Measurements from ENCODE around the gene NXT1. TPM values are rescaled to one million over a fixed set of nuclear protein-coding genes. Genes with fewer than 3 reads are reported as not detected.

Gene NXT1
- total and polyA plus RNA-seq, 10 of the 15 experiments (the other 5 are each of a cell fraction or from before 2014, with no cell fraction given), result 10.2 to 66.7 (median 44.0) TPM

- TF ChIP-seq, protein P1, sequence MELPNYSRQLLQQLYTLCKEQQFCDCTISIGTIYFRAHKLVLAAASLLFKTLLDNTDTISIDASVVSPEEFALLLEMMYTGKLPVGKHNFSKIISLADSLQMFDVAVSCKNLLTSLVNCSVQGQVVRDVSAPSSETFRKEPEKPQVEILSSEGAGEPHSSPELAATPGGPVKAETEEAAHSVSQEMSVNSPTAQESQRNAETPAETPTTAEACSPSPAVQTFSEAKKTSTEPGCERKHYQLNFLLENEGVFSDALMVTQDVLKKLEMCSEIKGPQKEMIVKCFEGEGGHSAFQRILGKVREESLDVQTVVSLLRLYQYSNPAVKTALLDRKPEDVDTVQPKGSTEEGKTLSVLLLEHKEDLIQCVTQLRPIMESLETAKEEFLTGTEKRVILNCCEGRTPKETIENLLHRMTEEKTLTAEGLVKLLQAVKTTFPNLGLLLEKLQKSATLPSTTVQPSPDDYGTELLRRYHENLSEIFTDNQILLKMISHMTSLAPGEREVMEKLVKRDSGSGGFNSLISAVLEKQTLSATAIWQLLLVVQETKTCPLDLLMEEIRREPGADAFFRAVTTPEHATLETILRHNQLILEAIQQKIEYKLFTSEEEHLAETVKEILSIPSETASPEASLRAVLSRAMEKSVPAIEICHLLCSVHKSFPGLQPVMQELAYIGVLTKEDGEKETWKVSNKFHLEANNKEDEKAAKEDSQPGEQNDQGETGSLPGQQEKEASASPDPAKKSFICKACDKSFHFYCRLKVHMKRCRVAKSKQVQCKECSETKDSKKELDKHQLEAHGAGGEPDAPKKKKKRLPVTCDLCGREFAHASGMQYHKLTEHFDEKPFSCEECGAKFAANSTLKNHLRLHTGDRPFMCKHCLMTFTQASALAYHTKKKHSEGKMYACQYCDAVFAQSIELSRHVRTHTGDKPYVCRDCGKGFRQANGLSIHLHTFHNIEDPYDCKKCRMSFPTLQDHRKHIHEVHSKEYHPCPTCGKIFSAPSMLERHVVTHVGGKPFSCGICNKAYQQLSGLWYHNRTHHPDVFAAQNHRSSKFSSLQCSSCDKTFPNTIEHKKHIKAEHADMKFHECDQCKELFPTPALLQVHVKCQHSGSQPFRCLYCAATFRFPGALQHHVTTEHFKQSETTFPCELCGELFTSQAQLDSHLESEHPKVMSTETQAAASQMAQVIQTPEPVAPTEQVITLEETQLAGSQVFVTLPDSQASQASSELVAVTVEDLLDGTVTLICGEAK (IDR thresholded peaks at IDR 0.05; ENCODE audit: borderline replicate concordance), result no peak
- TF ChIP-seq, protein P2, sequence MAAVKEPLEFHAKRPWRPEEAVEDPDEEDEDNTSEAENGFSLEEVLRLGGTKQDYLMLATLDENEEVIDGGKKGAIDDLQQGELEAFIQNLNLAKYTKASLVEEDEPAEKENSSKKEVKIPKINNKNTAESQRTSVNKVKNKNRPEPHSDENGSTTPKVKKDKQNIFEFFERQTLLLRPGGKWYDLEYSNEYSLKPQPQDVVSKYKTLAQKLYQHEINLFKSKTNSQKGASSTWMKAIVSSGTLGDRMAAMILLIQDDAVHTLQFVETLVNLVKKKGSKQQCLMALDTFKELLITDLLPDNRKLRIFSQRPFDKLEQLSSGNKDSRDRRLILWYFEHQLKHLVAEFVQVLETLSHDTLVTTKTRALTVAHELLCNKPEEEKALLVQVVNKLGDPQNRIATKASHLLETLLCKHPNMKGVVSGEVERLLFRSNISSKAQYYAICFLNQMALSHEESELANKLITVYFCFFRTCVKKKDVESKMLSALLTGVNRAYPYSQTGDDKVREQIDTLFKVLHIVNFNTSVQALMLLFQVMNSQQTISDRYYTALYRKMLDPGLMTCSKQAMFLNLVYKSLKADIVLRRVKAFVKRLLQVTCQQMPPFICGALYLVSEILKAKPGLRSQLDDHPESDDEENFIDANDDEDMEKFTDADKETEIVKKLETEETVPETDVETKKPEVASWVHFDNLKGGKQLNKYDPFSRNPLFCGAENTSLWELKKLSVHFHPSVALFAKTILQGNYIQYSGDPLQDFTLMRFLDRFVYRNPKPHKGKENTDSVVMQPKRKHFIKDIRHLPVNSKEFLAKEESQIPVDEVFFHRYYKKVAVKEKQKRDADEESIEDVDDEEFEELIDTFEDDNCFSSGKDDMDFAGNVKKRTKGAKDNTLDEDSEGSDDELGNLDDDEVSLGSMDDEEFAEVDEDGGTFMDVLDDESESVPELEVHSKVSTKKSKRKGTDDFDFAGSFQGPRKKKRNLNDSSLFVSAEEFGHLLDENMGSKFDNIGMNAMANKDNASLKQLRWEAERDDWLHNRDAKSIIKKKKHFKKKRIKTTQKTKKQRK (IDR thresholded peaks at IDR 0.05; ENCODE audit: low read depth, low read length), result no peak
- no peak for TF ChIP-seq TCF7 (IDR thresholded peaks at IDR 0.05; ENCODE audit: borderline replicate concordance)
Measured at GRCh38 chr20:23399568-23400241, 49.1 kb downstream of the NXT1 start (continued).

DNA sequence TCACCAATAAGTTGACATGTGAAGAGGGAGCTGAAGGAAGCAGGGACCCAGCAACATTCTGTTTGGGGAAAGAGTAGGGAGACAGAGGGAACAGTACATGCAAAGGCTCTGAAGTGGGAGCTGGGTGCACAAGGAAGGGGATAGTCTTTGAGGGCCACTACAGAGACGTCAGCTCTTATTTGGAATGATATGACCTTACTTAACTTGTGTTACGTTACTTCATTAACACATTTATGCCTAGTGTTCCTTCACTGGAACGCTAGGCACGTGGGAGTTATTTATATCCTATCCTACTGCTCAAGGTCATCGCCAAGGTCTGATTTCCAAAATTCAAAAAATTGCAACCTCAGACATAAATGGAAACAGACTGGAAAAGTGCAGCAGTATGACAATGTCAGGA is 50.5 kb downstream of the NXT1 start:
- Histone ChIP-seq H2AFZ (ENCODE audit: control insufficient read depth, low read depth, low read length) (no peak overlapping the region), H3K27ac (ENCODE audit: control insufficient read depth, insufficient read depth) (no peak overlapping the region), H3K4me1 (ENCODE audit: control insufficient read depth, insufficient read depth, low read length) (peaks cover 11% of the 10 kb centered on the region), H3K79me2 (ENCODE audit: control insufficient read depth, insufficient read depth, low read length) (peaks cover 9% of the 10 kb centered on the region), H3K4me3 (no peak overlapping the region), H3K9ac (ENCODE audit: control insufficient read depth, insufficient read depth, low read length) (no peak overlapping the region), H4K20me1 (ENCODE audit: control insufficient read depth, insufficient read depth) (no peaks in the 10 kb centered on the region), H3K36me3 (ENCODE audit: control insufficient read depth in 2 of 2, insufficient read depth in 2 of 2, low read length in 1 of 2) (peaks cover 0 to 16% of the 10 kb centered on the region in 2 experiments), H3K27me3 (replicated peaks in 1 of 2; ENCODE audit: control insufficient read depth in 2 of 2, insufficient read depth in 2 of 2, low read length in 1 of 2) (no peaks in the 10 kb centered on the region), H3K9me3 (replicated peaks; ENCODE audit: control insufficient read depth, insufficient read depth, low read length) (no peaks in the 10 kb centered on the region), H3K4me2 (ENCODE audit: control insufficient read depth, insufficient read depth) (no peak overlapping the region)
- ChIA-PET POLR2A (no interaction called here), SMC1A (ENCODE audit: uncharacterized antibody, unreplicated experiment) (no interaction called here), RAD21 (ENCODE audit: unreplicated experiment) (no interaction called here), CTCF (interaction anchor here (0.8 kb wide), 1 partner anchor 44 kb away, joined by 3 read pairs; no protein-coding TSS in a partner anchor)
- DNase-seq (ENCODE audit: low read depth, low spot score), result no peak
- WGBS (ENCODE audit: insufficient coverage, insufficient replicate concordance, low lambda C conversion rate, missing lambda C conversion rate), result 82% methylated on average over 5 of the region's 5 CpGs
- ATAC-seq, result no peak
- in situ Hi-C loops (cut with MboI) (no loop called here), intact Hi-C loops (cut with micrococcal nuclease; ENCODE audit: unreplicated experiment) (no loop called here)
- no TSS peak for BruUV-seq (replicated peaks)
- TF ChIP-seq CHD4 (IDR thresholded peaks at IDR 0.05), result no peak
- no peak for FAIRE-seq

All from GM12878 (cell line).